SK-N-SH (cell line): Measurements from ENCODE around the gene MED31.

Source experiments
- CHD2 ChIP-seq: fragments of 150-350 bp; IDR thresholded peaks from 2 replicates; pipeline ENCODE4 v1.6.1; 2018; ENCODE audit warnings: low read length; ENCODE audit not compliant: partially characterized antibody
- CTCF ChIP-seq: fragments of 200-600 bp; sonication (generic); IDR thresholded peaks from 2 replicates; pipeline ENCODE4 v1.6.1; 2017; ENCODE audit warnings: antibody characterized with exemption, mild to moderate bottlenecking, moderate library complexity
- EP300 ChIP-seq, 2 experiments: IDR thresholded peaks; 2 replicates each; pipeline versions ENCODE4 v1.4.0 to v1.6.1; 2012; ENCODE audit warnings: borderline replicate concordance in 1 of 2, low read depth in 1 of 2, low read length in 1 of 2
- JUND ChIP-seq: IDR thresholded peaks from 2 replicates; pipeline ENCODE4 v1.4.0; 2012
- NFIC ChIP-seq: IDR thresholded peaks from 2 replicates; pipeline ENCODE4 v1.4.0; 2012; ENCODE audit warnings: borderline replicate concordance
- PBX3 ChIP-seq: IDR thresholded peaks from 2 replicates; pipeline ENCODE4; 2012
- RAD21 ChIP-seq: IDR thresholded peaks from 2 replicates; pipeline ENCODE4 v1.6.1; 2012; ENCODE audit warnings: mild to moderate bottlenecking, low read length
- RCOR1 ChIP-seq: fragments of 150-350 bp; IDR thresholded peaks from 2 replicates; pipeline ENCODE4 v1.6.1; 2017; ENCODE audit warnings: antibody characterized with exemption, low read length
- RFX5 ChIP-seq: IDR thresholded peaks from 2 replicates; pipeline ENCODE4 v1.6.1; 2012; ENCODE audit warnings: mild to moderate bottlenecking, improper control_type of control experiment, low read length
- SIN3A ChIP-seq: IDR thresholded peaks from 2 replicates; pipeline ENCODE4 v1.6.1; 2012; ENCODE audit warnings: low read depth, mild to moderate bottlenecking, low read length, moderate library complexity, borderline replicate concordance

GRCh38 chr17:6608321-6608720 is 43.1 kb downstream of the MED31 start:
- TF ChIP-seq SIN3A (no peak), RFX5 (no peak), EP300 (IDR thresholded peaks at IDR 0.05; ENCODE audit: borderline replicate concordance in 1 of 2, low read depth in 1 of 2, low read length in 1 of 2) (no peak), CTCF (no peak), RCOR1 (no peak), JUND (peak; percentile 62), RAD21 (no peak), NFIC (peak; percentile 30; the same call in 1 of the 2 replicates), CHD2 (no peak), PBX3 (peak; percentile 56; the same call in 1 of the 2 replicates)
